Fibroblast of pulmonary artery (primary cell): ENCODE measurements around the gene IL17RB.
A peak's percentile ranks its signal among the peaks of the same experiment; 100 is the strongest.

Experiments
- DNase-seq: peaks from one replicate; pipeline ENCODE4 v3.0.0-alpha.2; 2010; ENCODE audit warnings: low read depth
- H3K4me3 ChIP-seq: replicated peaks from 2 replicates; pipeline ENCODE4 v1.5.1; 2011; ENCODE audit warnings: low read depth, mild to moderate bottlenecking, control low read depth, low read length, moderate library complexity
- TF ChIP-seq, protein P1 (sequence below): IDR thresholded peaks from 2 replicates; pipeline ENCODE4 v1.5.1; 2011; ENCODE audit warnings: mild to moderate bottlenecking, control low read depth, low read length, inconsistent platforms; ENCODE audit errors: missing control alignments

The IL17RB gene

DNA sequence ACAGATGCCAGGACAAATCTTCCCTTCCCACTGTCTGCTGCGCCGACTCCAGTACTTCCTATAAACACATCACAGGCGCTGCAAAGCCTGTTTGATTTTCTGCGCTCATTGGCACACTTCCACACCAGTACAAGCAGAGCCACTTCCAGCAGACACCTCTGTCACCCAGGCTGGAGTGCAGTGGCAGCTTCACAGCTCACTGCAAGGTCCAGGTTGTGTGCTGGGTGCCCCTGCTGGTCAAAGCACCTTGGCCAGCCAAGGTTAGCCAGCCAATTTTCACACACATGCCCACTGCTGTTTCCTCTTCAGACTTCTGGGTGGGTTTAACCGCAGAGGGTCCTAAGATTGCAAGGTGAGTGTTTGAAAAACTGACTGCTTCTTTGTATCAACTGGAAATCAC, 5.1 kb upstream of the IL17RB start:
- H3K4me3 ChIP-seq = no peak overlapping the region
- no peak for DNase-seq
- TF ChIP-seq, protein P1, sequence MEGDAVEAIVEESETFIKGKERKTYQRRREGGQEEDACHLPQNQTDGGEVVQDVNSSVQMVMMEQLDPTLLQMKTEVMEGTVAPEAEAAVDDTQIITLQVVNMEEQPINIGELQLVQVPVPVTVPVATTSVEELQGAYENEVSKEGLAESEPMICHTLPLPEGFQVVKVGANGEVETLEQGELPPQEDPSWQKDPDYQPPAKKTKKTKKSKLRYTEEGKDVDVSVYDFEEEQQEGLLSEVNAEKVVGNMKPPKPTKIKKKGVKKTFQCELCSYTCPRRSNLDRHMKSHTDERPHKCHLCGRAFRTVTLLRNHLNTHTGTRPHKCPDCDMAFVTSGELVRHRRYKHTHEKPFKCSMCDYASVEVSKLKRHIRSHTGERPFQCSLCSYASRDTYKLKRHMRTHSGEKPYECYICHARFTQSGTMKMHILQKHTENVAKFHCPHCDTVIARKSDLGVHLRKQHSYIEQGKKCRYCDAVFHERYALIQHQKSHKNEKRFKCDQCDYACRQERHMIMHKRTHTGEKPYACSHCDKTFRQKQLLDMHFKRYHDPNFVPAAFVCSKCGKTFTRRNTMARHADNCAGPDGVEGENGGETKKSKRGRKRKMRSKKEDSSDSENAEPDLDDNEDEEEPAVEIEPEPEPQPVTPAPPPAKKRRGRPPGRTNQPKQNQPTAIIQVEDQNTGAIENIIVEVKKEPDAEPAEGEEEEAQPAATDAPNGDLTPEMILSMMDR = no peak

DNA sequence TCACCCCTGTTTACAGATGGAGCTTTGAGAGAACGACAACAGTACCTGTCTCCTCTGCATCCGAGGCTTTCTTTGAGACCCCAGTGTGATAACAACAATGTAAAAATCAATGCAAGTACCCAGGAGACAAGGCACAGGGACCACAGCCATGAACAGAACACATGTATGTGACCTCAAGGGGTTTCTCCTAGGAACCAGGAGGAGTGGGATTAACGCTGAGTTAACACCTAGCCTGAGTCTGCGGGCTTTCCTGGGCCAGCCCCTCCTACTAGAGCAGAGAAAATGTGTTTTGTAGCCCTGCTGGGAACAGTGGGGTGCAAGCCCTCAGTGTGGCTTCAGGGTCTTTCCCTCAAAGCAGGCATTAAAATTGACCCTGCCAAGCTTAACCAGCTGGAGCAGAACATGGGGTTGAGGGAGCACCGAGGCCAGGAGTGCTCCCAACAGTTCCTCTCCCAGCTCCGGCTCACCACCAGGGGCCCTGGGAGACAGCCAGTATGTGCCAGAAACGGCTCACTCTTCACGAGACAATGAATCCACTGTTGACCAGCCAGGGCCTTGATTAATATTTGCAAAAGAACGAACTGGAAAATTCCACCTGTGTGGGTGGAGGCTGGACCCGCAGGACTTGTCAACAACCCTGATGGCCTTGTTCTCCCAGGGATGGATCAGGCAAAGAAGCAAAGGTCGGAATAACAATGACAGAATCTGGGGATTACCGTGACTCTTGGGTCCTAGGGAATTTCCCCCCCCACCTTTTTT, 3.8 kb upstream of the IL17RB start:
- TF ChIP-seq, protein P1 = peak; percentile 10
- DNase-seq = peak; percentile 23
- no peak overlapping the region for H3K4me3 ChIP-seq

DNA sequence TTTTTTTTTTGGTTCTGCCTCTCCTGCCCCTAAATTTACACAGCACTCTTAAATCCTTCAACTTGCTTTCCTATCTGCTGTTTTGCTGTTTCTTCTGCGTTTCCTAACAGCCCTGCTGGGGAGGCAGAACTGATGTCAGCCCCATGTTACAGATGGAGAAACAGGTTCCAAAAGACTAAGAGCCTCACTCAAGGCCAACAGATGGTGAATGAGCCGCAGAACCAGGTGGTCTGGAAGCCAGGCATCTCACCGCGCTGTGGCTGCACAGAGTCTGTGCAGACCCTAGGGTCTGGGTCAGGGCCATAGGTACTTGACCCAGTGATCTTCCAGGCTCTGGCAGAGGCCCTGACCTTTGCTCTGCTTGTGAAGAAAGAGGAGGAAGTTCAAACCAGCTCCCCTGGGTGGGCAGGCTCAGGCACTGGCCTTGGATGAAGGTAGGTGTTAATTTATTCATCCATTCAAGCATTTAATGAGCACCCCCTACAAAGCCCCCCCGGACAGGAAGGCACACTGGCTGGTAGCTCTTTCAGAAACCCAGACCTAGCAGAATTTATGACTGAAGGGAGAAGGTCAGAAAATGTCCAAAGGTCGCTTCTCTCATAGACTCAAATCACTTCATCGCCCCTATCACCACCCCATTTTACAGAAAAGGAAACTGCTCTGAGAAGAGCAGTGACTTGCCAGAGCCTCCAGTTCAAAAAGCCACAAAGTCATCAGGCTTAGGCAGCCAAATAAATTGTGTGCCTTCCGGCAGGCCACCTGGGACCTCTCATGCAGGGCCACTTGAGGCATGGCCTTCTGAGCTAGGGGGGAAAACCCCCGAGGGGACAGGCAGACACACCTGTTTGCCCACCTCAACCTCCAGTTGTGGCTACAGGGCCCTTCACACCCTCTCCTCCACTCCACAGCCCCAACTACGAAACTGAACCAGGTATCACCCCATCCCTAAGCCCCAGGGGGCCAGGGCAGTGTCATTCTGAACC, 2.9 kb upstream of the IL17RB start:
- no peak for DNase-seq
- H3K4me3 ChIP-seq = no peak overlapping the region
- TF ChIP-seq, protein P1 = no peak

DNA sequence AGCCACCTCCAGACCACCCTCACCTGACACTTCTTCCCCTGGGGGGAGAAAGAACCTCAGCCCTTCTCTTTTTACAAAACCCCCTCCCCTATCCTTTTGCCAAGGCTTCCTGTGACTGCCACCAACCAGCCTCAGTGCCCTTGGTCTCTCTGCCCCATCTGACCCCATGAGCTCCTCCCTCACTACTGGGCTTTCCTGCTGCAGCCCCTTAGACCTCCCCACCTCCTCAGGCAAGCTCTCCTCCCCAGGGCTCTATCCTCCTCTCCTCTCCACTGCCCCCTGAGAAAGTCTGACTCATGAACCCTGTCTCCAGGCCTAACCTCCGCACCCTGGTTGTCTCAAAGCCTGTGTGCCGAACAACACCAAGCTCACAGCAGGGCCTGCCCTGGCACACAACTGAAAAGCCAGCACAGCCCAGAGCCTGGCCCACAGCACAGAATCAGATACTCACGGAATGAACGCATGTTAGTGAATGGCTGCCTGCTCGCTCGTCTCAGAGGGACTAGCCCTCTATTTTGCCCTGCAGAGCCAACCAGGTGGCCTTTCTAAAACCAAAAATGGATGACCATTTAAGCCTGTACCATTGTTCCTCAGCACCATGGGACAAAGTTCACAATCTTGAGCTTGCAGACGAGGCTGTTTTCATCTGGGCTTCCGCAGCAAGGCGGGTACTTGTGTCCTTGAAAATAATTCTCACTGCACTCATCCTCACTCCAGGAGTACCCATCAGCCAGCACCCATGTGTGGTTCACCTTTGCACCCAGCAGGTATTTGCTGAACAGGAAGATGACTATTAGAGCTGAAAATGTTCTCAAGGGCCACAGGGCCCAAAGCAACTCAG, 1.9 kb upstream of the IL17RB start:
- H3K4me3 ChIP-seq = no peak overlapping the region
- DNase-seq = no peak
- TF ChIP-seq, protein P1 = no peak

DNA sequence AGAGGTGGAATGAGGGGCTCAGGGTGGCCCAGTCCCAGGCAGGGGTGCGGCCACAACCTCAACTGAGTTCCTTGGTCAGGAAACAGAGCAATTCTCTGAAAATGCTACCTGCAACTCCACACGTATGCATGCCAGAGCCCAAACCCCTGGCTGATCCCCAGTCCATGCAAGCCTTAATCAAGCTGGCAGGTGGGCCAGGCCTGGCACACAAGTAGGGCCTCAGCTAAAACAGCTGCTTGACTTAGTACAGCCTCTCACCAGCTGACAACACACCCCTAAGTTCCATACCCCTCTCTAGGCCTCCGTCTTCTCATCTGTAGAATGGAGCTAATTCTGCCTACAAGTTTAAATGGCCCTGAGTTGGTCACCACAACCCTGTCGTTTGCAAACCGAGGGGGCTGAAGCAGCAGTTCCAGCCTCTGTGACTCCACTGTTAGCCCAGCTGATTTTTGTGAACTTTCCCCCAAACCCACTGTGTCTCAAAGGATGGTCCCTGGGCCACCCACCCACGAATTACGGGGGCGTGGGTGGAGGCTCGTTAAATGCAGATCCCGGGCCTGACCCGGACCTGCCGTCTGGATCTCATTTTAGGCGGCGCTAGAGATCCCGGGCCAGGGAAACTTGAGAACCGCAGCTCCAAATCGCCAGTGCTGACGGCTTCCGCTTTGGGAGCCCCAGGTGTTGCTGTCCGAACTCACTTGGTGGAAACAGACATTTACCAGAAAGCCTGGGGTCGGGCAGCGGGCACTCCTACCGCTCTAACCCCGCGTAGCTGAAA, 1.1 kb upstream of the IL17RB start:
- DNase-seq = peak; percentile 17
- H3K4me3 ChIP-seq = peak overlapping the region; percentile 47

More for the DNA sequence above, 1.1 kb upstream of the IL17RB start:
- TF ChIP-seq, protein P1 = peak; percentile 13
